PC-9 (cell line): ENCODE results near the gene SP5. TPM values are rescaled to one million over a fixed set of nuclear protein-coding genes. Genes with fewer than 3 reads are reported as not detected.
"Not testable (repeated sequence)": the region's sequence is repeated elsewhere in the genome, so short reads cannot be mapped to it uniquely, and the experiment has no call there.

Experiments
- BruUV-seq: library from RNA; stranded (reverse); fragments of 400-500 nt; replicated peaks from 2 replicates; lab custom pipeline; 2021; lab: Mats Ljungman, UMichigan
- CTCF ChIA-PET: fragments of 300-600 bp; sonication (Branson Sonifier 250); formaldehyde crosslinking; loops from one replicate; lab custom pipeline; 2022; ENCODE audit warnings: antibody characterized with exemption; lab: Charles Lee
- POLR2A ChIA-PET: fragments of 300-600 bp; sonication (Branson Sonifier 250); formaldehyde crosslinking; loops from one replicate; lab custom pipeline; 2022; ENCODE audit warnings: antibody characterized with exemption; ENCODE audit not compliant: unreplicated experiment; lab: Charles Lee
- DNase-seq, 2 experiments: peaks; one replicate each; pipeline versions ENCODE4 v3.0.0 to v3.0.0-alpha.2; 2015 to 2022; ENCODE audit warnings: mixed read lengths in 1 of 2
- H2AFZ ChIP-seq: fragments of 200-600 bp; sonication (generic); 2 replicates; pipeline ENCODE4 v1.8.1; 2017; ENCODE audit warnings: antibody characterized with exemption
- H3F3A ChIP-seq: fragments of 200-600 bp; sonication (generic); 2 replicates; pipeline ENCODE4 v1.8.1; 2017; ENCODE audit warnings: antibody characterized with exemption, mild to moderate bottlenecking, low read depth; ENCODE audit not compliant: insufficient read depth
- H3K27ac ChIP-seq: fragments of 200-600 bp; sonication (generic); 2 replicates; pipeline ENCODE4 v1.6.1; 2016; ENCODE audit warnings: mixed run types
- H3K27me3 ChIP-seq: fragments of 200-600 bp; sonication (generic); 2 replicates; pipeline ENCODE4 v1.6.1; 2016; ENCODE audit warnings: low read depth, mixed run types; ENCODE audit not compliant: insufficient read depth
- H3K36me3 ChIP-seq: fragments of 200-600 bp; sonication (generic); 2 replicates; pipeline ENCODE4 v1.6.1; 2016; ENCODE audit warnings: low read depth, mixed run types
- H3K4me1 ChIP-seq: fragments of 200-600 bp; sonication (generic); replicated peaks from 2 replicates; pipeline ENCODE4 v1.6.1; 2016; ENCODE audit warnings: mixed run types; ENCODE audit not compliant: insufficient read depth
- H3K4me2 ChIP-seq: fragments of 200-600 bp; sonication (generic); 2 replicates; pipeline ENCODE4 v1.6.1; 2017; ENCODE audit warnings: mixed run types
- H3K4me3 ChIP-seq: fragments of 200-600 bp; sonication (generic); 2 replicates; pipeline ENCODE4 v1.6.1; 2016; ENCODE audit warnings: mixed run types
- H3K79me2 ChIP-seq: fragments of 200-600 bp; sonication (generic); 2 replicates; pipeline ENCODE4 v1.6.1; 2017; ENCODE audit warnings: low read depth, mixed run types
- H3K9me2 ChIP-seq: fragments of 200-600 bp; sonication (generic); 2 replicates; pipeline ENCODE4 v1.8.1; 2017; ENCODE audit warnings: mild to moderate bottlenecking; ENCODE audit not compliant: insufficient read depth
- H3K9me3 ChIP-seq: fragments of 200-600 bp; sonication (generic); 2 replicates; pipeline ENCODE4 v1.8.1; 2016; ENCODE audit warnings: low read depth; ENCODE audit not compliant: insufficient read depth
- H4K20me1 ChIP-seq: fragments of 200-600 bp; sonication (generic); 2 replicates; pipeline ENCODE4 v1.8.1; 2017; ENCODE audit not compliant: insufficient read depth
- EZH2 ChIP-seq: fragments of 200-600 bp; sonication (generic); IDR thresholded peaks from 2 replicates; pipeline ENCODE4 v1.8.0; 2017; ENCODE audit warnings: antibody characterized with exemption, low read depth
- intact Hi-C: fragments of 100-400 bp; cut with micrococcal nuclease; formaldehyde crosslinking; loops from one replicate; pipeline ENCODE4 v1.10.0; 2022; ENCODE audit not compliant: unreplicated experiment
- total RNA-seq: library from RNA; stranded (reverse); gene quantifications from 2 replicates; pipeline ENCODE4 v1.2.3, GENCODE V29; 2021
- TF ChIP-seq, protein P1 (sequence below): fragments of 200-600 bp; sonication (generic); conservative IDR thresholded peaks from 2 replicates; pipeline ENCODE4 v1.6.1; 2017; ENCODE audit warnings: mixed run types, antibody characterized with exemption, mild to moderate bottlenecking, moderate library complexity

Gene SP5
- total RNA-seq, 1 experiment from 2014 or later = 1.9 TPM

DNA sequence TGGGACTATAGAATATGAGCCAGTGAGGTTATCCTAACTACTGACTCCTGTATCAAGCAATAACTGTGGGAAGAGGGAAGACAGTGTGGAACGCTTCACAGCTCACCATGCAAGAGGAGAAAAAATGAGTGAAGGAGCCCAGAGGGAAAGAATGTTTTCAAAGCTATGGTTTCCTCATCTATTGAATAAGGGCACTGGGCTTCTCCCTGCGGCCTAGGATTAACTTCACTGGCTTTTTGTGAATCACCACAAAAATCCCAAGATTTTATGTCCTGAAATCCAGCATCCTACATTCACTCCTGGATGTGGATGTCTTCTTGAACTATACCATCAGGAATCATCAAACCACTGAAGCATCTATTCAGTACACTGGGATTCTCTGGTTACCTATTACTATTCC, 44.5 kb upstream of the SP5 start:
- Histone ChIP-seq H3K4me1 (no peaks in the 10 kb centered on the region), H3K4me3 (no peak overlapping the region), H3K27me3 (no peaks in the 10 kb centered on the region), H3K79me2 (no peaks in the 10 kb centered on the region), H2AFZ (no peak overlapping the region), H3K9me2 (no peaks in the 10 kb centered on the region), H3K4me2 (no peak overlapping the region), H3K36me3 (no peaks in the 10 kb centered on the region), H3K27ac (no peak overlapping the region), H4K20me1 (no peaks in the 10 kb centered on the region), H3K9me3 (no peaks in the 10 kb centered on the region), H3F3A (no peaks in the 10 kb centered on the region)
- no peak for TF ChIP-seq EZH2
- TF ChIP-seq, protein P1, sequence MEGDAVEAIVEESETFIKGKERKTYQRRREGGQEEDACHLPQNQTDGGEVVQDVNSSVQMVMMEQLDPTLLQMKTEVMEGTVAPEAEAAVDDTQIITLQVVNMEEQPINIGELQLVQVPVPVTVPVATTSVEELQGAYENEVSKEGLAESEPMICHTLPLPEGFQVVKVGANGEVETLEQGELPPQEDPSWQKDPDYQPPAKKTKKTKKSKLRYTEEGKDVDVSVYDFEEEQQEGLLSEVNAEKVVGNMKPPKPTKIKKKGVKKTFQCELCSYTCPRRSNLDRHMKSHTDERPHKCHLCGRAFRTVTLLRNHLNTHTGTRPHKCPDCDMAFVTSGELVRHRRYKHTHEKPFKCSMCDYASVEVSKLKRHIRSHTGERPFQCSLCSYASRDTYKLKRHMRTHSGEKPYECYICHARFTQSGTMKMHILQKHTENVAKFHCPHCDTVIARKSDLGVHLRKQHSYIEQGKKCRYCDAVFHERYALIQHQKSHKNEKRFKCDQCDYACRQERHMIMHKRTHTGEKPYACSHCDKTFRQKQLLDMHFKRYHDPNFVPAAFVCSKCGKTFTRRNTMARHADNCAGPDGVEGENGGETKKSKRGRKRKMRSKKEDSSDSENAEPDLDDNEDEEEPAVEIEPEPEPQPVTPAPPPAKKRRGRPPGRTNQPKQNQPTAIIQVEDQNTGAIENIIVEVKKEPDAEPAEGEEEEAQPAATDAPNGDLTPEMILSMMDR = no peak
- ChIA-PET CTCF (interaction anchor here (0.7 kb wide), 1 partner anchor 261 kb away, joined by 6 read pairs; no protein-coding TSS in a partner anchor), POLR2A (no interaction called here)
- intact Hi-C loops = no loop called here
- BruUV-seq = no TSS peak
- no peak for DNase-seq

- no peaks in the 10 kb centered on the region for H3K9me2 ChIP-seq
- H3K9me3 ChIP-seq = no peaks in the 10 kb centered on the region
- H3K4me1 ChIP-seq = no peaks in the 10 kb centered on the region
- intact Hi-C loops = no loop called here
- H3K4me3 ChIP-seq = no peak overlapping the region
- H3K27me3 ChIP-seq = no peaks in the 10 kb centered on the region
- H3K4me2 ChIP-seq = no peak overlapping the region
- H3K27ac ChIP-seq = no peak overlapping the region
- no peak overlapping the region for H2AFZ ChIP-seq
- DNase-seq = no peak
- H3K79me2 ChIP-seq = no peaks in the 10 kb centered on the region
- H3K36me3 ChIP-seq = no peaks in the 10 kb centered on the region
- no peak for TF ChIP-seq EZH2
- TF ChIP-seq, protein P1 = no peak
- ChIA-PET POLR2A (no interaction called here), CTCF (interaction anchor here (0.7 kb wide), 1 partner anchor 262 kb away, joined by 6 read pairs; no protein-coding TSS in a partner anchor)
- H4K20me1 ChIP-seq = no peaks in the 10 kb centered on the region
- BruUV-seq = no TSS peak
- no peaks in the 10 kb centered on the region for H3F3A ChIP-seq
These were observed 44.1 kb upstream of the SP5 start for GRCh38 chr2:170671079-170671478.

DNA sequence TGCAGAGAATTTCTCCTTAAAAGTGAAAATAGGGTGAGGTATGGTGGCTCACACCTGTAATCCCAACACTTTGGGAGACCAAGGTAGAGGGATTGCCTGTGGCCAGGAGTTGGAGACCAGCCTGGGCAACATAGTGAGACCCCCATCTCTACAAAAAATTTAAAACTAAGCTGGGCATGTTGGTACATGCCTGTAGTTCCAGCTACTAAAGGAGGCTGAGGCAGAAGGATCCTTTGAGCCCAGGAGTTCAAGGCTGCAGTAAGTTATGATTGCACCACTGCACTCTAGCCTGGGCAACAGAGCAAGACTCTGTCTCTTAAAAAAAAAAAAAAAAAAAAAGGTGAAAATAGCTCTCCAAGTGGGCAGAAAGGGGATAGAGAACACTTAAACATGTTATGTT, 40.9 kb upstream of the SP5 start:
- H3K27ac ChIP-seq, intact Hi-C loops, H3K27me3 ChIP-seq, BruUV-seq, H3F3A ChIP-seq, DNase-seq, H3K9me3 ChIP-seq, H3K4me2 ChIP-seq, H3K9me2 ChIP-seq, H3K4me1 ChIP-seq, POLR2A ChIA-PET, H2AFZ ChIP-seq, H3K4me3 ChIP-seq, H3K79me2 ChIP-seq, H4K20me1 ChIP-seq, H3K36me3 ChIP-seq: not testable (repeated sequence)
- CTCF ChIA-PET = interaction anchor here (0.7 kb wide), 1 partner anchor 127 kb away, joined by 6 read pairs; no protein-coding TSS in a partner anchor

DNA sequence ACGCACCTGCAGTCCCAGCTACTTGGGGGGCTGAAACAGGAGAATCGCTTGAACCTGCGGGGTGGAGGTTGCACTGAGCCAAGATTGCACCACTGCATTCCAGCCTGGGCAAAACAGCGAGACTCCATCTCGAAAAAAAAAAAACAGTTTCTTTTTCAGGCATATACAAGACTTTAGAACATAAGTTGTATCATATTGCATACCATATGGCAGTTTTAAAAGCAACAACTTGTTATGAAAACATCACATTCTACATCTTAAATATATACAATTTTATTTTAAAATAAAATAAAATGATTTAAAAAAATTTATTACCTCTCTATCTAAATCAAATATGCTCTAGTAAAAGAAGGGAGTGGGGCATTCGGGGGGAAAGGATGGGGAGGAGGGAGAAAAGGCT, 39.4 kb upstream of the SP5 start:
- H3K9me2 ChIP-seq = no peaks in the 10 kb centered on the region
- TF ChIP-seq EZH2 = no peak
- TF ChIP-seq, protein P1 = no peak
- CTCF ChIA-PET = no interaction called here
- H3K4me1 ChIP-seq = no peaks in the 10 kb centered on the region
- H4K20me1 ChIP-seq = no peaks in the 10 kb centered on the region
- no peaks in the 10 kb centered on the region for H3K27me3 ChIP-seq
- H3K27ac ChIP-seq = no peak overlapping the region
- no peaks in the 10 kb centered on the region for H3K9me3 ChIP-seq
- POLR2A ChIA-PET = no interaction called here
- H2AFZ ChIP-seq = no peak overlapping the region
- no peaks in the 10 kb centered on the region for H3F3A ChIP-seq
- no peaks in the 10 kb centered on the region for H3K79me2 ChIP-seq
- DNase-seq = no peak
- no peak overlapping the region for H3K4me2 ChIP-seq
- no peak overlapping the region for H3K4me3 ChIP-seq
- no TSS peak for BruUV-seq
- H3K36me3 ChIP-seq = no peaks in the 10 kb centered on the region
- intact Hi-C loops = no loop called here
